HL-60 (cell line): ENCODE measurements around the gene HEYL.

ENCODE experiments used
- DNase-seq, 2 experiments: peaks; one replicate each; pipeline ENCODE4 v3.0.0-alpha.2; 2010 to 2020; ENCODE audit warnings: low read depth in 1 of 2, low spot score in 1 of 2
- H3K27ac ChIP-seq: fragments of 250-450 bp; sonication (Bioruptor Pico); replicated peaks from 2 replicates; pipeline ENCODE4 v1.5.1; 2020; ENCODE audit warnings: mild to moderate bottlenecking, moderate library complexity
- H3K27me3 ChIP-seq: fragments of 250-450 bp; sonication (Bioruptor Pico); 2 replicates; pipeline ENCODE4 v1.5.1; 2021; ENCODE audit warnings: mild to moderate bottlenecking, moderate library complexity; ENCODE audit not compliant: insufficient read depth, poor library complexity, severe bottlenecking
- H3K4me3 ChIP-seq: replicated peaks from 2 replicates; pipeline ENCODE4 v1.5.1; 2011; ENCODE audit warnings: mild to moderate bottlenecking, control low read depth, low read length; ENCODE audit not compliant: insufficient read depth
- CTCF ChIP-seq: IDR thresholded peaks from one replicate; pipeline ENCODE4 v1.5.1; 2011; ENCODE audit warnings: low read length, control low read depth, inconsistent platforms; ENCODE audit not compliant: insufficient read depth
- GABPA ChIP-seq: IDR thresholded peaks from 2 replicates; pipeline ENCODE4 v1.6.1; 2012; ENCODE audit warnings: low read depth
- POLR2AphosphoS5 ChIP-seq: IDR thresholded peaks from 2 replicates; pipeline ENCODE4 v1.6.1; 2012; ENCODE audit warnings: low read depth
- REST ChIP-seq: IDR thresholded peaks from 2 replicates; pipeline ENCODE4 v1.6.1; 2012; ENCODE audit warnings: low read depth; ENCODE audit not compliant: insufficient replicate concordance
- SPI1 ChIP-seq: IDR thresholded peaks from 2 replicates; pipeline ENCODE4 v1.6.1; 2012; ENCODE audit warnings: low read depth, mild to moderate bottlenecking, borderline replicate concordance

HEYL gene

GRCh38 chr1:39615086-39615673 is 24.3 kb downstream of the HEYL start:
- no peak for DNase-seq
- Histone ChIP-seq H3K27me3 (no peaks in the 10 kb centered on the region), H3K4me3 (no peak overlapping the region), H3K27ac (no peak overlapping the region)
- TF ChIP-seq GABPA, result no peak
- no peak for TF ChIP-seq CTCF
- no peak for TF ChIP-seq REST
- TF ChIP-seq SPI1, result no peak
- no peak for TF ChIP-seq POLR2AphosphoS5

GRCh38 chr1:39614488-39614887 is 25.0 kb downstream of the HEYL start:
- Histone ChIP-seq H3K4me3 (no peak overlapping the region), H3K27me3 (no peaks in the 10 kb centered on the region), H3K27ac (no peak overlapping the region)
- no peak for DNase-seq
- no peak for TF ChIP-seq REST
- no peak for TF ChIP-seq SPI1
- TF ChIP-seq GABPA, result no peak
- TF ChIP-seq POLR2AphosphoS5, result no peak
- TF ChIP-seq CTCF, result no peak

- Histone ChIP-seq H3K27me3 (no peaks in the 10 kb centered on the region), H3K27ac (no peak overlapping the region), H3K4me3 (no peak overlapping the region)
- DNase-seq, result no peak
- TF ChIP-seq CTCF (no peak), POLR2AphosphoS5 (no peak), SPI1 (no peak), REST (no peak), GABPA (no peak)
These were observed 26.2 kb downstream of the HEYL start for GRCh38 chr1:39613250-39613649.
